ENCODE data around the gene MYOG. TPM values are rescaled to one million over a fixed set of nuclear protein-coding genes. Genes with fewer than 3 reads are reported as not detected.

Gene MYOG
- total and polyA plus RNA-seq, 2 donors (not counting 1 experiment from before 2014, with no cell fraction given): not detected

- no peak overlapping the region for H2AFZ ChIP-seq (ENCODE audit: insufficient read depth, low read depth, low read length, poor library complexity, severe bottlenecking)
- WGBS (ENCODE audit: insufficient coverage): 83% methylated on average over 7 of the region's 12 CpGs
- H3K4me3 ChIP-seq (ENCODE audit: control extremely low read depth in 1 of 5, extremely low read depth in 1 of 5, insufficient read depth in 1 of 5, low read depth in 2 of 5, low read length in 4 of 5): no peak overlapping the region
- no peaks in the 10 kb centered on the region for H3K36me3 ChIP-seq (replicated peaks in 1 of 2; ENCODE audit: control extremely low read depth in 1 of 2, control insufficient read depth in 1 of 2, extremely low read depth in 1 of 2, insufficient read depth in 2 of 2, low read length in 1 of 2)
- Mint-ChIP-seq H3K4me3 (no peak overlapping the region), H3K27me3 (peaks cover 26% of the 10 kb centered on the region), H3K27ac (no peak overlapping the region), H3K4me1 (peaks cover 10% of the 10 kb centered on the region), H3K9me3 (ENCODE audit: insufficient read depth) (no peaks in the 10 kb centered on the region)
- no peak for TF ChIP-seq EZH2 (IDR thresholded peaks at IDR 0.05; ENCODE audit: borderline replicate concordance, insufficient read depth, low read depth, low read length, poor library complexity, severe bottlenecking)
- TF ChIP-seq CTCF (IDR thresholded peaks at IDR 0.05): no peak
- DNase-seq (no peak), ATAC-seq (ENCODE audit: low read depth) (no peak)
- intact Hi-C loops (cut with micrococcal nuclease): no loop called here
- no peak overlapping the region for H3K9ac ChIP-seq (ENCODE audit: low read length)
- POLR2A ChIA-PET: no interaction called here
- H3K4me1 ChIP-seq (ENCODE audit: control insufficient read depth in 2 of 2, insufficient read depth in 2 of 2, low read length in 2 of 2): peaks cover 7 to 8% of the 10 kb centered on the region in 2 donors
- CTCF ChIA-PET: no interaction called here
- no peaks in the 10 kb centered on the region for H3K79me2 ChIP-seq (ENCODE audit: control insufficient read depth, insufficient read depth, low read length)
- no peak overlapping the region for H3K4me2 ChIP-seq (replicated peaks; ENCODE audit: low read depth, low read length, poor library complexity, severe bottlenecking)
- peaks cover 0 to 8% (median 2%) of the 10 kb centered on the region in 4 experiments for H3K27me3 ChIP-seq (replicated peaks in 1 of 4; ENCODE audit: control extremely low read depth in 1 of 4, control insufficient read depth in 3 of 4, insufficient read depth in 4 of 4, low read length in 3 of 4)
- no peaks in the 10 kb centered on the region for H4K20me1 ChIP-seq (ENCODE audit: control insufficient read depth, insufficient read depth, low read length, poor library complexity, severe bottlenecking)
- H3K27ac ChIP-seq (ENCODE audit: low read length in 2 of 2): no peak overlapping the region
- H3K9me3 ChIP-seq (ENCODE audit: control extremely low read depth in 1 of 3, control insufficient read depth in 2 of 3, insufficient read depth in 1 of 3, low read length in 2 of 3): no peaks in the 10 kb centered on the region
Observed at GRCh38 chr1:203133970-203134725, 48.3 kb upstream of the MYOG start.

GRCh38 chr1:203131548-203132200, 45.9 kb upstream of the MYOG start:
- Histone ChIP-seq H3K27ac (ENCODE audit: low read length in 2 of 2) (no peak overlapping the region), H3K27me3 (replicated peaks in 1 of 4; ENCODE audit: control extremely low read depth in 1 of 4, control insufficient read depth in 3 of 4, insufficient read depth in 4 of 4, low read length in 3 of 4) (peaks cover 0 to 30% (median 12%) of the 10 kb centered on the region in 4 experiments), H3K4me2 (replicated peaks; ENCODE audit: low read depth, low read length, poor library complexity, severe bottlenecking) (no peak overlapping the region), H3K9ac (ENCODE audit: low read length) (no peak overlapping the region), H4K20me1 (ENCODE audit: control insufficient read depth, insufficient read depth, low read length, poor library complexity, severe bottlenecking) (no peaks in the 10 kb centered on the region), H2AFZ (ENCODE audit: insufficient read depth, low read depth, low read length, poor library complexity, severe bottlenecking) (no peak overlapping the region), H3K4me3 (ENCODE audit: control extremely low read depth in 1 of 5, extremely low read depth in 1 of 5, insufficient read depth in 1 of 5, low read depth in 2 of 5, low read length in 4 of 5) (no peak overlapping the region), H3K36me3 (replicated peaks in 1 of 2; ENCODE audit: control extremely low read depth in 1 of 2, control insufficient read depth in 1 of 2, extremely low read depth in 1 of 2, insufficient read depth in 2 of 2, low read length in 1 of 2) (no peaks in the 10 kb centered on the region), H3K79me2 (ENCODE audit: control insufficient read depth, insufficient read depth, low read length) (no peaks in the 10 kb centered on the region), H3K9me3 (ENCODE audit: control extremely low read depth in 1 of 3, control insufficient read depth in 2 of 3, insufficient read depth in 1 of 3, low read length in 2 of 3) (peaks cover 0 to 6% (median 0%) of the 10 kb centered on the region in 3 donors), H3K4me1 (ENCODE audit: control insufficient read depth in 2 of 2, insufficient read depth in 2 of 2, low read length in 2 of 2) (peaks cover 14 to 21% of the 10 kb centered on the region in 2 donors)
- no peaks in the 10 kb centered on the region for H3K9me3 Mint-ChIP-seq (ENCODE audit: insufficient read depth)
- POLR2A ChIA-PET: no interaction called here
- H3K27me3 Mint-ChIP-seq: peaks cover 39% of the 10 kb centered on the region
- TF ChIP-seq EZH2 (IDR thresholded peaks at IDR 0.05; ENCODE audit: borderline replicate concordance, insufficient read depth, low read depth, low read length, poor library complexity, severe bottlenecking): no peak
- no peak for TF ChIP-seq CTCF (IDR thresholded peaks at IDR 0.05)
- CTCF ChIA-PET: no interaction called here
- peaks cover 20% of the 10 kb centered on the region for H3K4me1 Mint-ChIP-seq
- DNase-seq: no peak
- 95% methylated on average over 8 of the region's 9 CpGs for WGBS (ENCODE audit: insufficient coverage)
- ATAC-seq (ENCODE audit: low read depth): no peak
- intact Hi-C loops (cut with micrococcal nuclease): no loop called here
- no peak overlapping the region for H3K27ac Mint-ChIP-seq
- no peak overlapping the region for H3K4me3 Mint-ChIP-seq
